Stimulated activated naive CD8-positive, alpha-beta T cell treated with anti-CD3 and anti-CD28 coated beads, Interleukin-15, Interleukin-2, amounts not matched to agents 100 ng/mL and 50 ng/mL, for 24 hours (primary cell): ENCODE results near the gene NSD2.

Experiments used
- H3K27ac Mint-ChIP-seq: one replicate; pipeline ENCODE4 v1.8.0; 2021; ENCODE audit warnings: mild to moderate bottlenecking, mixed read lengths
- H3K27me3 Mint-ChIP-seq: one replicate; pipeline ENCODE4 v1.8.0; 2021; ENCODE audit warnings: mixed read lengths
- H3K36me3 Mint-ChIP-seq: one replicate; pipeline ENCODE4 v1.8.0; 2021; ENCODE audit warnings: low read depth, mixed read lengths
- H3K4me1 Mint-ChIP-seq: one replicate; pipeline ENCODE4 v1.8.0; 2021; ENCODE audit warnings: low read depth, mixed read lengths
- H3K4me3 Mint-ChIP-seq: one replicate; pipeline ENCODE4 v1.8.0; 2021; ENCODE audit warnings: mild to moderate bottlenecking, mixed read lengths
- H3K9me3 Mint-ChIP-seq: one replicate; pipeline ENCODE4 v1.8.0; 2021; ENCODE audit warnings: mixed read lengths

The NSD2 gene

DNA sequence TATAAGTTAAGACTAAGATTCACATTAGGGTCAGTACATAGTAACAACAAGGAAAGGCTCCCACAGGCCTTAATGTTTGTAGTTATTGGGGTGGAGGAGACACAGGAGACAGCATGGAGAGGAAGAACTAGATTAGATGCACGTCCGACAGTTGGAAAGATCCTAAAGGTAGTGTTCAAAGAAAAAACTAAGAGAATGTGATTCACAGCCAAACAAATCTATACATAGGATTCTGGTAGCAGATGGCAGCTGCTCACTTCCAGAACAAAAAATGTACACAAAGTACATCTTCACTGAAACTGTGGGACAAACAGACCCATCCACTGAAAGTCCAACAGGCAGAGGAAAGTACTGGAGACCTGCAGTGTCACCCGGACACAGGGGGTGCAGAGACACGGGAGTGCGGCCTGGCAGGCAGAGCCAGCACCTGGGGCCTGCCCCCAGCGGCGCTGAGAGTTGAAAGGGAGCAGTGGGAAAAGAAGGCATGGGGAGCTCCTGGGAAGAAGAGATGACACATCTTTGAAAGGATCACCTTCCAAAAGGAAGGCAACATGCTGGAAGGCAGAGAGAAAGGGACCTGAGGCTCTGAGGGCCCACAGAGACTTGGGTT, 97.6 kb downstream of the NSD2 start:
- H3K9me3 Mint-ChIP-seq: no peaks in the 10 kb centered on the region
- H3K4me1 Mint-ChIP-seq: peaks cover 7% of the 10 kb centered on the region
- H3K27me3 Mint-ChIP-seq: no peaks in the 10 kb centered on the region
- H3K4me3 Mint-ChIP-seq: no peak overlapping the region
- no peak overlapping the region for H3K27ac Mint-ChIP-seq
- H3K36me3 Mint-ChIP-seq: peaks cover 70% of the 10 kb centered on the region

DNA sequence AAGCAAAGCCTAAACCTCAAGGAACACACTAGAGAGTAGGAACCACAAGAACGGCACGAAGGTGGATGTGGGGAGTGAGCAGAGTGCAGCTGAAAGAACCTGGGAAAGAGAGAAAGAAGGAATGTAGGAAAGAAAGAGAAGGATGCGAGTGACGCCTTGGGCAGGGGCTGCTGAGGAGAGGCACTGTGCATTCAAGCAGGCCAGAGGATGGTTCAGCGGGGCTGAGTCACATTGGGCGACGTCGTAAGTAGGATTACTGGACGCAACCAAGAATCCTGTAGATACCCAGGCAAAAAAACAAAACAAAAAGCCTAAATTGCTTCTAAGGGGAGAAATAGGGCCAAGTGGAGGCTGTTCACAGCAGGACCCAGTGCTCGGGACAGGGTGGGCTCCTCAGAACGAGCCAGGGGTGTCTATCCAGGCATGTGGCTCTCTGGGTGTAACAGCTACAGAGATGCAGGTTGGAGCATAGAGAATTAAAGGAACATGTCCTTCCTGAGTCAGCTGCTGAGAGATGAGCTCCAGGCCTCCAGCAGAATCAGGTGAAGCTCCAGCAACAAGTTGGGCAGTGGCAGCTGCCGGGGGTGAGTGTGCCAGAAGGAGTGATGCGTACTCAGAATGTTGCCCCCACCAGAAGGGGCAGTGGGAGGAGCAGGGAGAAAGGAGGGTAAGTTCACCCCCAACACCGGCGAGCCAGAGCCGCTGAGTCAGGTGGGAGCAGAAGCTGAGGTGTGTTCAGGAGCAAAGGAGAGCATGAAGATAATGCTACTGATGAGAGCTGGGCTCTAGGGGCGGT, 98.9 kb downstream of the NSD2 start:
- no peaks in the 10 kb centered on the region for H3K9me3 Mint-ChIP-seq
- H3K4me3 Mint-ChIP-seq: no peak overlapping the region
- H3K36me3 Mint-ChIP-seq: peaks cover 69% of the 10 kb centered on the region
- peaks cover 5% of the 10 kb centered on the region for H3K4me1 Mint-ChIP-seq
- no peak overlapping the region for H3K27ac Mint-ChIP-seq
- H3K27me3 Mint-ChIP-seq: no peaks in the 10 kb centered on the region

- Mint-ChIP-seq H3K9me3 (no peaks in the 10 kb centered on the region), H3K27me3 (no peaks in the 10 kb centered on the region), H3K4me1 (no peaks in the 10 kb centered on the region), H3K4me3 (no peak overlapping the region), H3K27ac (no peak overlapping the region), H3K36me3 (peaks cover 69% of the 10 kb centered on the region)
These were observed 99.7 kb downstream of the NSD2 start for GRCh38 chr4:1970926-1971325.

DNA sequence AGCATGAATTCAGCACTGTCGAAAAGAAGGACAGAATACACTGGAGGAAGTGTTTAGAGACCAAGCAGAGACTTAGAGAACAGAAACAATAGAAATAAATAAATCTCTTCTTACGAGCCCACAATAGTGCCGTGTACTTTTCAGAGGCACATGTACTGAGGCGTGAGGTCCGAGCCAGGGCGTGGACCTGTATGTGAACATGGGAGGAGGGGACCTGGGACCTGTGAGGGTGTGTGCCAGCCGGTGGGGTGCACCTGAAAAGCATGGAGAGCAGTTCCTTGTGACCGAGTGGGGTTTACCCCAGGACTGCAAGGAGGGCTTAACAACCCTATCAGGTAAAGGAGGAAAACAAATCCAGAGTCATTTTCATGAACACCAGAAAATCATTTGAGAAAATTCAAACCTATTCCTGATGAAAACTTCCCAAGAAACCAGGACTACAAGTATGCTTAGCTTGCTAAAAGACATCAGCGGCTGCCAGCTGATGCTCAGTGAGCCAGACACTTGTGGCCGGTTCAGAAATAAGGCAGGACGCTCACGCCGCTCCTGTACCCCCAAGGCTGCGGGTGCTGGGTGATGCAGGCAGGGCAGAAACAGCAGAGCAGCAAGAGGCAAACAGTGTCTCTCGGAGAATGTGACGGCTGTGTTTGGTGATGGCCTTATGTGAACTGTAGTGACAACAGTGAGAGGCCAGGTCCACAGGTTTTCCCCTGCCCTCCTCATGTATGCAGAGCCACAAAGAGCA, 100.4 kb downstream of the NSD2 start:
- peaks cover 69% of the 10 kb centered on the region for H3K36me3 Mint-ChIP-seq

GRCh38 chr4:1972414-1972813, 101.2 kb downstream of the NSD2 start:
- no peaks in the 10 kb centered on the region for H3K4me1 Mint-ChIP-seq
- H3K4me3 Mint-ChIP-seq: no peak overlapping the region
- H3K27me3 Mint-ChIP-seq: no peaks in the 10 kb centered on the region
- H3K9me3 Mint-ChIP-seq: no peaks in the 10 kb centered on the region
- H3K27ac Mint-ChIP-seq: no peak overlapping the region
- peaks cover 74% of the 10 kb centered on the region for H3K36me3 Mint-ChIP-seq

More for the DNA sequence above, 100.4 kb downstream of the NSD2 start:
- Mint-ChIP-seq H3K27ac (no peak overlapping the region), H3K27me3 (no peaks in the 10 kb centered on the region), H3K4me1 (no peaks in the 10 kb centered on the region), H3K4me3 (no peak overlapping the region), H3K9me3 (no peaks in the 10 kb centered on the region)

DNA sequence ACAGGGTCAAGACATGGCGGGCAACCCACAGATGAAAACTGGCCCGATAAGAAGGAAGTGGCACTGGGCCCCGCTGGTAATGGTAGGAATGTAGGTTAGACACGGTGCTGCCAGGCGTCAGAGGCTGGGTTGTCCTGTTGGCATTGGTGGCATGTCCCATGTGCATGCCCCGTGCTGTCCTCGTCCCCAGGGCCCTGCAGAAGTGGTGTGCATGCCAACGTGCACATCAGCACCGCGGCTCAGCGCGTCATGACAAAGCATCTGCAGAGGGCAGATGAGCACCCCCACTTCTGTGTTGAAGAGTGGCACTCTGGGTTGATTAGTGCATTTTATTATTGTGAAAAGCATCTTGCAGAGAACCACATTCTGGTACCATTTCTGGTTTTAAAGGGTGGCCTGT, 102.0 kb downstream of the NSD2 start:
- no peak overlapping the region for H3K27ac Mint-ChIP-seq
- no peaks in the 10 kb centered on the region for H3K4me1 Mint-ChIP-seq
- no peak overlapping the region for H3K4me3 Mint-ChIP-seq
- H3K27me3 Mint-ChIP-seq: no peaks in the 10 kb centered on the region
- peaks cover 73% of the 10 kb centered on the region for H3K36me3 Mint-ChIP-seq
- H3K9me3 Mint-ChIP-seq: no peaks in the 10 kb centered on the region

DNA sequence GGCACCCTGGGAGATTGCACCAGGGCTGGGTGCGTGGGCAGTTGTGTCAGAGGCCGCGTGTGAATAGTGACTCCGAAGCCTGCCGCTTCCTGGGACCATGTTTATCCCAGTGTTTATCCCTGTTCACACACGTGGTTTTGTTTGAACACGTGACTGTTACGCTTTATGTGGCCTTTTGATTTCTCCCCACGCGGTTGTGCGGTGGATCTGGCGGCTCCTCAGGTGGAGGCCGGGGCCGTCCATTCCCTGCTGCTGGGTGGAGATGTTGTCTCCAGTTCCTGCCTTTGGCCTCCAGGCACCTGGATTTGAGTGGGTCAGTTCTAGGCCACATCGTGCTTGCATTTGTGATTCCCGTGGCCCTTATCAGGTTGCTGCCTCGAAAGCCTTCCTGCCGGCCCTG, 102.5 kb downstream of the NSD2 start:
- Mint-ChIP-seq H3K27me3 (no peaks in the 10 kb centered on the region), H3K9me3 (no peaks in the 10 kb centered on the region), H3K4me1 (no peaks in the 10 kb centered on the region), H3K36me3 (peaks cover 73% of the 10 kb centered on the region), H3K4me3 (no peak overlapping the region), H3K27ac (no peak overlapping the region)

- Mint-ChIP-seq H3K4me1 (no peaks in the 10 kb centered on the region), H3K4me3 (no peak overlapping the region), H3K36me3 (peaks cover 72% of the 10 kb centered on the region), H3K27ac (no peak overlapping the region), H3K27me3 (no peaks in the 10 kb centered on the region), H3K9me3 (no peaks in the 10 kb centered on the region)
These were observed 103.6 kb downstream of the NSD2 start for GRCh38 chr4:1974840-1975239.

DNA sequence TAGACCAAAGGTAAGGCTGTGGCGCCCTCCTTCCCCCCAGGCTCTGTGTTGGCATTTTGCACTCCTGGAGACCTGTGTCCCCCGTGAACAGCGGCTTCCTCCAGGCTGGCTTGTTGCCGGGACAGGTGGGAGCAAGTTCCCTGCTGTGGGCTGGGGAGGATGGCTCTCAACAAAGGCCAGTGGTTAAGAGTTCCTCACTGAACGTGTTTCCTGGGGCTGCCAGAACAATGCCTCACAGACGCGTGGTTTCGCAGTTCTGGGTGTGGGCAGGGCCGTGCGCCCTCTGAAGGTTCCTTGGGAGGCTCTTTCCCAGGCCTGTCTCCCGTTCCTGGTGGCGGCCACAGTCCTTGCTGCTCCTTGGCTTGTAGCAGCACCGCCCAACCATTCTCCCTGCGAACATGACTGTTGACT, 104.2 kb downstream of the NSD2 start:
- no peaks in the 10 kb centered on the region for H3K27me3 Mint-ChIP-seq
- H3K9me3 Mint-ChIP-seq: no peaks in the 10 kb centered on the region
- no peak overlapping the region for H3K27ac Mint-ChIP-seq
- no peak overlapping the region for H3K4me3 Mint-ChIP-seq
- H3K4me1 Mint-ChIP-seq: no peaks in the 10 kb centered on the region
- H3K36me3 Mint-ChIP-seq: peaks cover 72% of the 10 kb centered on the region

- no peaks in the 10 kb centered on the region for H3K9me3 Mint-ChIP-seq
- no peak overlapping the region for H3K27ac Mint-ChIP-seq
- H3K4me1 Mint-ChIP-seq: no peaks in the 10 kb centered on the region
- no peak overlapping the region for H3K4me3 Mint-ChIP-seq
- peaks cover 74% of the 10 kb centered on the region for H3K36me3 Mint-ChIP-seq
- no peaks in the 10 kb centered on the region for H3K27me3 Mint-ChIP-seq
These were observed 104.7 kb downstream of the NSD2 start for GRCh38 chr4:1975880-1976279.

DNA sequence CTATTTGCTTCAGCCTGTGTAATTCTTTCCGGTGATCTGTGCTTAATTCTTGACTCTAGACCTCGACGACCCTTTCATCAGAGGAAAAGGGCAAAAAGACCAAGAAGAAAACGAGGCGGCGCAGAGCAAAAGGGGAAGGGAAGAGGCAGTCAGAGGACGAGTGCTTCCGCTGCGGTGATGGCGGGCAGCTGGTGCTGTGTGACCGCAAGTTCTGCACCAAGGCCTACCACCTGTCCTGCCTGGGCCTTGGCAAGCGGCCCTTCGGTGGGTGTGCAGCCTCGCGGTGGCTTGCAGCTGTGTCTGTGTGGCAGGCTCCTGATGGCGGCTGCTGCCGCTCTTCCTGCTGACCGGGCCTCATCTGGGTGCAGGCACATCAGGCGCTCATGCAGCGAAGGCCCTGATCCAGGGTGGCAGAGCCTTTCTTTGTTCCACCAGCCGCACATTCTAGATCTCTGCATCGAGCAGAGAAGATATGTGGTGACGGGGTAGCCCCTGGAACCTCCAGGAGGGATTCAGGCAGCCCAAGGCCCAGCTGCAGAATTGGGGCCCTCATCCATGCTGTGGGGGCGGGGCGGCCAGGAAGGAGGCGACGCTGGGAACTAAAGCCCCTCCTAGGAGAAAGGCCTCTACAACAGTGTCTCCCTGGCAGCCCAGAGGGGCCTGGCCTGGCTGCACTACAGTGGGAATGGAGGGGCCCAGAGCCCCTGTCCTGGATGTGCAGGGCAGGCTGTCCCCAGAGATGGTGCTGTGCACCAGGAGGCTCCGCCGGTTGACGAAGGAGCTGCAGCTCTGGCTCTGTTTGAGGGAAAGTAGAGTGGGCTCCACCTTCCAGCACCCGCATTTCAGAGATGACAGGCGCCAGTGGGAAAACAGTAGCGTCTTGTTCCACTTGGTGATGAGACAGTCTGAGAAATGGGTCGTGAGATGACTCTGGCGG, 105.5 kb downstream of the NSD2 start:
- no peaks in the 10 kb centered on the region for H3K4me1 Mint-ChIP-seq
- H3K36me3 Mint-ChIP-seq: peaks cover 74% of the 10 kb centered on the region
- H3K27ac Mint-ChIP-seq: no peak overlapping the region
- no peaks in the 10 kb centered on the region for H3K27me3 Mint-ChIP-seq
- no peak overlapping the region for H3K4me3 Mint-ChIP-seq
- no peaks in the 10 kb centered on the region for H3K9me3 Mint-ChIP-seq

DNA sequence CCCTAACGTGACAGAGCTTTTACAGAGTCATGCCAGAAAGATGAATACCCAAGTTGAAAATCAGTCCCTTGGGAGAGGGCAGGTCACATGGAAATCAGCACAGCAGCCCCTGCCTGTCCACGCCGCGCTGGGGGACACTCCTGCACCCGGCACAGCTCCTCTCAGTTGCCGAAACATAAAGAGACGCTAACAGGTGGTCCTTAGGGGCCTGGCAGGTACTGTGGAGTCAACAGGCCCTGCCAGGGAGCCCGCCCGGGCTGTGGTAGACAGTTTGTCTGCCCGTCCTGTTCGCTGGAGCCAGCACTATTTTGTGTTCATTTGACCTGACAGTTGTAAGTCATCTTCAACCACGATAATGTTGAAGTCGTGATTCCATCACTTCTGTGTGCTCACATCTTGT, 107.0 kb downstream of the NSD2 start:
- no peaks in the 10 kb centered on the region for H3K27me3 Mint-ChIP-seq
- H3K36me3 Mint-ChIP-seq: peaks cover 79% of the 10 kb centered on the region
- H3K4me1 Mint-ChIP-seq: no peaks in the 10 kb centered on the region
- H3K9me3 Mint-ChIP-seq: no peaks in the 10 kb centered on the region
- no peak overlapping the region for H3K27ac Mint-ChIP-seq
- H3K4me3 Mint-ChIP-seq: no peak overlapping the region

GRCh38 chr4:1978741-1979476, 107.7 kb downstream of the NSD2 start:
- H3K27me3 Mint-ChIP-seq: no peaks in the 10 kb centered on the region
- no peaks in the 10 kb centered on the region for H3K4me1 Mint-ChIP-seq
- H3K27ac Mint-ChIP-seq: peak overlapping the region; percentile 16
- H3K9me3 Mint-ChIP-seq: no peaks in the 10 kb centered on the region
- no peak overlapping the region for H3K4me3 Mint-ChIP-seq
- H3K36me3 Mint-ChIP-seq: peaks cover 76% of the 10 kb centered on the region
